ENCODE results near the gene LRRC10B. TPM values are rescaled to one million over a fixed set of nuclear protein-coding genes. Genes with fewer than 3 reads are reported as not detected.

LRRC10B gene
- total RNA-seq, 4 donors from 2014 or later, result 0.22 to 3.0 (median 0.66) TPM

DNA sequence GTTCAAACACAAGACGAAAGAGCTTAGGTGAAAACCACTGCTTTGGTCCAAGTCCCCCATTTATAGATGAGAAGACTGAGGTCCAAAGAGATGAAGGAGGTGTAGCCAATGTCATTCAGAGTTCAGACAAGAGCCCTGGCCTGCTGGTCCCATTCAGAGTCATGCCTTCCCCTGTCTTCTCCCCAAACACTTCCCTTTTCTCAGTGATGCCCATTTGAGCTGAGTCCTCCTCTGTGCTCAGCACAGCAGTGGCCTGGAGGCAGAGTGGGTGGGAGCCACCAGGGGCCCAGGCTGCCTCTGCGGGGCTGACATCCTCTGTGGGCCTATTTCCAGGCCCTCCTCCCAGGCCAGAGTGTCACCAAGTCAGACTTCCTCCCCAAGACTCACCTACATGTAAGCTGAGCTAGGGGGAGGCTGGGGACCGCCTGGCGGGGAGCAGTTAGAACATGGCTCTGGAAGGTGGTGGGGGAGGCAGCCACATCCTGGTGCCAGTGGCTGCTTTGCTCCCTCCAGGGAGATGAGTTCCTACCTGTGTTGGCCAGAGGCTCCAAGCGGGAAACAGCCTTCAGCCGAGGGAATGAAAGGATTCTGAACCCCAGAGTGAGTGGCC, 22.4 kb upstream of the LRRC10B start:
- intact Hi-C loops (cut with DNase I), result no loop called here
- DNase-seq, result no peak
- H3K27me3 ChIP-seq, result no peaks in the 10 kb centered on the region

DNA sequence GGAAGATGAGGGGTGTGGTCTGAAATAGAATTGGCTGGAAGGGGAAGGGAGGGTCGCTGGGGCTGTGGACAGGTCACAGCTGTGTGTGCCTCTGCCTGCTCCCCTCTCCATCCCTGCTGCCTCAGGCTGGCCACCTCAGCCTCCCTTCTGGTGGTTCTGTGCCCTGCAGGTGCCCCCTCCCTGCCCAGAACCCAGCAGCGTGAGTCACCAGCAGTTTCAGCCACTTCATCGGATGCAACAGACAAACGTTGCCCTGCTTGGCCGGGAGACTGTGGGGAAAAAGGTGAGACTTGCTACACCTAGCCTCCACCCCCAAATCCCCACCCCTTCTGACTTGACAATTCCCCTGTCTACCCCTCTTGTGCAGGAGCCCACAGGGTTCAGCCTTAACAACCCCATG, 21.8 kb upstream of the LRRC10B start:
- no peak for TF ChIP-seq POLR2A (IDR thresholded peaks at IDR 0.05)
- TF ChIP-seq, protein P1, sequence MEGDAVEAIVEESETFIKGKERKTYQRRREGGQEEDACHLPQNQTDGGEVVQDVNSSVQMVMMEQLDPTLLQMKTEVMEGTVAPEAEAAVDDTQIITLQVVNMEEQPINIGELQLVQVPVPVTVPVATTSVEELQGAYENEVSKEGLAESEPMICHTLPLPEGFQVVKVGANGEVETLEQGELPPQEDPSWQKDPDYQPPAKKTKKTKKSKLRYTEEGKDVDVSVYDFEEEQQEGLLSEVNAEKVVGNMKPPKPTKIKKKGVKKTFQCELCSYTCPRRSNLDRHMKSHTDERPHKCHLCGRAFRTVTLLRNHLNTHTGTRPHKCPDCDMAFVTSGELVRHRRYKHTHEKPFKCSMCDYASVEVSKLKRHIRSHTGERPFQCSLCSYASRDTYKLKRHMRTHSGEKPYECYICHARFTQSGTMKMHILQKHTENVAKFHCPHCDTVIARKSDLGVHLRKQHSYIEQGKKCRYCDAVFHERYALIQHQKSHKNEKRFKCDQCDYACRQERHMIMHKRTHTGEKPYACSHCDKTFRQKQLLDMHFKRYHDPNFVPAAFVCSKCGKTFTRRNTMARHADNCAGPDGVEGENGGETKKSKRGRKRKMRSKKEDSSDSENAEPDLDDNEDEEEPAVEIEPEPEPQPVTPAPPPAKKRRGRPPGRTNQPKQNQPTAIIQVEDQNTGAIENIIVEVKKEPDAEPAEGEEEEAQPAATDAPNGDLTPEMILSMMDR (IDR thresholded peaks at IDR 0.05), result no peak
- no peaks in the 10 kb centered on the region for H3K36me3 ChIP-seq
- H3K4me3 ChIP-seq (replicated peaks in 1 of 3), result no peak overlapping the region
- no peak overlapping the region for H3K27ac ChIP-seq
- peaks cover 13 to 25% of the 10 kb centered on the region in 2 donors for H3K4me1 ChIP-seq
- DNase-seq, result no peak
- no peaks in the 10 kb centered on the region for H3K9me3 ChIP-seq
- WGBS, 2 donors, result 86 to 96% methylated on average over 5 of the region's 5 CpGs
- H3K27me3 ChIP-seq, result no peaks in the 10 kb centered on the region
- intact Hi-C loops (cut with DNase I), result no loop called here

More for the DNA sequence above, 22.4 kb upstream of the LRRC10B start:
- TF ChIP-seq POLR2A (IDR thresholded peaks at IDR 0.05), result no peak
- TF ChIP-seq, protein P1 (IDR thresholded peaks at IDR 0.05), result no peak
- no peaks in the 10 kb centered on the region for H3K9me3 ChIP-seq
- H3K4me3 ChIP-seq (replicated peaks in 1 of 3), result no peak overlapping the region
- no peak overlapping the region for H3K27ac ChIP-seq
- WGBS, 2 donors, result 97 to 98% methylated on average over 5 to 6 of the region's 6 CpGs
- H3K4me1 ChIP-seq, result peaks cover 13 to 27% of the 10 kb centered on the region in 2 donors
- H3K36me3 ChIP-seq, result no peaks in the 10 kb centered on the region

DNA sequence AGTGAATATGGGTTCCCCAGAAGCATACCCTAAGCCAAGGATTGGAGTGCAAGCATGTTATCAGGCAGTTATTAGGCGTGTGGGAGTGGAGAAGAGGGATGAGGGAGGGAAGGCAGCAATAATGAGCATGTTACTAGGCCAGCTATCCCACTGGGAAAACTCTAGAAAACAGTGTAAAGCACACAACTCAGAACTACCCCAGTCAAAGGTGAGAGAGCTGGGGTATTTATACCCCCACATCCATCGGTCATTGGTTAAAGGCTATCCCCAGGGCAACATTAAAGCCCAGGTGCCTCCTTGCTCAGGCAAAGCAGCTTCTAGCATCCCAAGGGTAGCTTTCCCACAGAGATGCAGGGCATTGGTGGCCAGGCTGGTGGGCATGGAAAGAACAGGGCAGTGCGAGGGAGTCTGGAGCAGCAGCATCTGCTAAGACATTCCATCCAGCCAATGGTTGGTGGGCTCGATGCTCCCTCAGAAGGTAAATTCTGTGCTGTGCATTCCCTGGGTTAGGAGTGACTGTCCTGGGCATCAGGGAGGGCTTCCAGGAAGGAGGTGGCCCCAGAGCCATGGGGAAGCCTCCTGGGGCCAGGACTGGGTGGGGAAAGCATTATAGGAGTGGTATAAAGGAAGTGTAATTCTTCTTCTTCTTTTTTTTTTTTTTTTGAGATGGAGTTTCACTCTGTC, 21.1 kb upstream of the LRRC10B start:
- DNase-seq, result no peak
- TF ChIP-seq POLR2A (IDR thresholded peaks at IDR 0.05), result no peak
- TF ChIP-seq, protein P1 (IDR thresholded peaks at IDR 0.05), result no peak
- intact Hi-C loops (cut with DNase I), result no loop called here

GRCh38 chr11:61488651-61489291, 19.8 kb upstream of the LRRC10B start:
- H3K4me1 ChIP-seq, result peaks cover 13 to 25% of the 10 kb centered on the region in 2 donors
- peak in 1 of 2 donors; percentile 13 for TF ChIP-seq POLR2A (IDR thresholded peaks at IDR 0.05)
- TF ChIP-seq, protein P1 (IDR thresholded peaks at IDR 0.05), result no peak
- no peak overlapping the region for H3K4me3 ChIP-seq (replicated peaks in 1 of 3)
- WGBS, 2 donors, result 26 to 37% methylated on average over 18 to 19 of the region's 19 CpGs
- peak; percentile 80 to 90 for DNase-seq
- H3K27ac ChIP-seq, result peak overlapping the region in 2 of 3 donors; percentile 37 to 45
- H3K27me3 ChIP-seq, result no peaks in the 10 kb centered on the region
- H3K36me3 ChIP-seq, result no peaks in the 10 kb centered on the region
- intact Hi-C loops (cut with DNase I), result no loop called here
- no peaks in the 10 kb centered on the region for H3K9me3 ChIP-seq

More for the DNA sequence above, 21.1 kb upstream of the LRRC10B start:
- Histone ChIP-seq H3K9me3 (no peaks in the 10 kb centered on the region), H3K27ac (no peak overlapping the region), H3K4me3 (replicated peaks in 1 of 3) (no peak overlapping the region), H3K36me3 (no peaks in the 10 kb centered on the region), H3K27me3 (no peaks in the 10 kb centered on the region), H3K4me1 (peaks cover 13 to 25% of the 10 kb centered on the region in 2 donors)
- 92 to 97% methylated on average over 3 to 4 of the region's 4 CpGs for WGBS, 2 donors

All from thyroid gland (tissue), 4 donors.